H54 (cell line): Measurements from ENCODE around the gene TENT5C.

Experiments used
- DNase-seq: peaks from one replicate; pipeline ENCODE4 v3.0.0; 2011; ENCODE audit warnings: low spot score, mixed read lengths; ENCODE audit not compliant: insufficient read length
- FAIRE-seq: peaks from 3 replicates; lab custom pipeline; 2011; peaks lifted over from hg19 to GRCh38; lab: Jason Lieb, UNC
- POLR2A ChIP-seq: IDR thresholded peaks from 2 replicates; pipeline ENCODE4 v1.6.1; 2011; ENCODE audit warnings: low read depth, mild to moderate bottlenecking, low read length

TENT5C gene

DNA sequence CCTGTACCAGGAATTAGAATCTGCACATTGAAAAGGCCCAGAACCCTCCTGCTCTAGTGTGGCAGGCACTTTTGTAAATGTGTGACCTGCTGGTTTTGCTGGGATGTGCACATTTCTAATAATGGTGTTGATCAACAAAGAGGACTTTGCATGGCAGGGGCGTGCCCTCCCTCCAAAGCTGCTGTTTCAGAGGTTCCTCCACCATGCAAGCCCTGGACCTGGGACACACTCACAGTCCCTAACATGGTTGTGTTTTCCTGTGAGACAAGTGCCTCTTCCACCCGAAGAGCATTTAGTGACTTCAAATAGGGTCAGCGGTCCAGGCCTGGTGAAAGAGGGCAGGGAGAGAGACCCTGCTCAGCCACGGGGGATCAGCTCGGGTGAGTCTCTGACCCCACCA is 28.1 kb downstream of the TENT5C start:
- no peak for TF ChIP-seq POLR2A
- no peak for FAIRE-seq
- no peak for DNase-seq

DNA sequence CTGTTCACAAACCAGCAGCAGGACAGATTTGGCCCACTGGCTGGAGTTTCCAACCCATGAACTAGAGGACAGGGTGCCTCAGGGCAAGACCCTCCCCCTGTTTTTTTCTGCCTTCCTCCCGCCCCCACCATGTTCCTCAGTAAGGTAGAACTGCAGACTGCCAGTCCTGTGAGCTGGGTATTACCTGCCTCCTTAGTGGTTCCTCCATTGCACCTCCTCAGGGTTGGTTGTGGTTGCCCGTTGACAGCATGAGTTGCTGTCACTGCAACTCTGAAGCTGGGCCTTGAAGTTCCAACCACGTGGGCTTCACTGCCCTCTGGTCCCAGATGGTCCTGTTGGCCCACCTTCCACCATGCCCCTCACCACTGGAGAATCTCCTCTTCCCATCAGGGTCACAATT is 28.8 kb downstream of the TENT5C start:
- FAIRE-seq (no peak), DNase-seq (no peak)
- no peak for TF ChIP-seq POLR2A

DNA sequence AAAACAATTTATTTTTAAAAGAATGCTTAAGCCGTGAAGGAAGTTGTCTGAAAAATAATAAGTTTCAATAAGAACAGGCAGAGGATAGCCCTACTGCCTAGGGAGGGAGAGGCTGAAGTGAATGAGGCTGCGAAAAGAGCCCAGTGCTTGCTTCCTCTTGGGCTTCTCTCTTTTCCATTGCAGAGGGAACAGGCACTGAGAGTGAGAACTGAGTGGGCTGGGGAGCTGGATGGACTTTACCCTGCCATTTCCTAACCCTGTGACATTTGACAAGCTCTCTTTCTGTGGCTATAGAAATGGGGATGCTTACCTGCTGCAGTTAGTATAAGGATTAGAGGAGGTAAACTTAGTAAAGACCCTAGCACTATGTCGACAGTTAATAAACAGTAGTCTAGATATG is 30.0 kb downstream of the TENT5C start:
- DNase-seq (no peak), FAIRE-seq (no peak)
- TF ChIP-seq POLR2A: no peak

DNA sequence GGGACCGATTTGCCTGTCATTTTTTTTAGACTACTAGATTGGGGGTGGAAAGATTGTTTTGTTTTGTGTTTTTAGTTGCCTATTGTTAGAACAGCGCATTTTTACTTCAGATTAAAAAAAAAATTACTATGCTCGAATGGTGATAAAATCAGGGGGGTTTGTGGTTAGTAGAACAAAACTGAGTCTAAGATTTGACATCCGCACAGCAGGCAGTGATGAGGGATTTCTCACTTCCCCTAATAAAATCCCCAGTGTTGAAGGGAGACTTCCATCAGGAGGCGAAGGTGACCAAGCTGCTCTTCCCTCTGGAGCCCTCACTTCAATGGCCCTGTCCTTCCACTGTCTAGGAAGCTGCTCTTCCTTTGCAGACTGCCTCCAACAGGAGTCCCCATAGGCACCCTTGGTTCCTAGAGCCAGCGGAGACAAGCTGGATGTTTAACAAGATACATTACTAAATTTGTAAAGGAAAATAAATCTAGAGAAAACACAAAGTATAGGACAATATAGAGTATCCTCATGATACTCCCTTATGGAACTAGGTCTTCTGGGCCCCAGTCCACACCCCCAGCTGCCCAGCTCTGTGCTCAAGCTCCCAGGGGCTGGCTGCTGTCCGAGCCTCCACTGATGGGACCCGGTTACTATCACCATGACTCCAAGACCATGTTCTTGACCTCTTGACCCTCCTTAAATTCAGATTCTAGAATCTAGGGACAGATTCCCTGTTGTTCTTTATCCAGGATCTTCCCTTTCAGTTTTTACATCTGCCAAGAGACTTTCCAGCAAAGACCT is 31.0 kb downstream of the TENT5C start:
- DNase-seq (no peak), FAIRE-seq (no peak)
- no peak for TF ChIP-seq POLR2A

DNA sequence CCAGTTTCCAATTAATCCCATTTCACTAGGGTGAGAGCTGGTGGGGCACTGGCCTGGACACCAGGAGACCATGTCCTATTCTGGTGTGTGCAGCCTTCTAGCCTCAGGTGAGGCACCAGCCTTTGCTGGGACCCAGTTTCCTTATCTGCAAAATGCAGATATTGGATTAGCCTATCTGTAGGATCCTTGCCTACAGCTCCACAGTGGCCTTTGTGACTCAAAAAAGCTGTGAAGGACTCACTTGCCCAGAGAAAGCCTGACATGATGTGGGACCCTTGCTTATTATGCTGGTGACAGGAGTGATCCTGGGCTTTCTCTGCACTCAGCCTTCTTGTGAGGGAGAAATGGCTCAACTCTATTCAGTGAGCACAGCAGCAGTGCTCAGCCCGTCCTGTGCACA is 32.3 kb downstream of the TENT5C start:
- TF ChIP-seq POLR2A: no peak
- no peak for FAIRE-seq
- no peak for DNase-seq

DNA sequence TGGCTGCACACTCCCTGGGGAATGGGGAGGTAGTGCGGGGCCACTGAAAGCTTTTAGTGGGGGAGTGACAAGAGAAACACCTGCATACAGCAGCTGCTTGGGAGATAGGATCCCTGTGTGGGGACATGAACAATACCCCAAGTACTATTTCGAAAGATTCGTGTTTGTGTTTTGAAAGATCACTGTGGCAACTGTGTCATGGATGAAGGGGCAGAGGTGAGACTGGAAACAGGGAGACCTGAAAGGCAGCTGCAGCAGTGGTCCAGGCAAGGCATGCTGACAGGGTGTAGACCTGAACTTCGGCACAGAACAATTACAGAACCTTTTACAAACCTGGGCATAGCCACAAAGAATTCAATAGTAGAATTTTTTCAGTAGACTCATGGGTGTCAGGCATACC is 32.9 kb downstream of the TENT5C start:
- no peak for TF ChIP-seq POLR2A
- DNase-seq: no peak
- no peak for FAIRE-seq

DNA sequence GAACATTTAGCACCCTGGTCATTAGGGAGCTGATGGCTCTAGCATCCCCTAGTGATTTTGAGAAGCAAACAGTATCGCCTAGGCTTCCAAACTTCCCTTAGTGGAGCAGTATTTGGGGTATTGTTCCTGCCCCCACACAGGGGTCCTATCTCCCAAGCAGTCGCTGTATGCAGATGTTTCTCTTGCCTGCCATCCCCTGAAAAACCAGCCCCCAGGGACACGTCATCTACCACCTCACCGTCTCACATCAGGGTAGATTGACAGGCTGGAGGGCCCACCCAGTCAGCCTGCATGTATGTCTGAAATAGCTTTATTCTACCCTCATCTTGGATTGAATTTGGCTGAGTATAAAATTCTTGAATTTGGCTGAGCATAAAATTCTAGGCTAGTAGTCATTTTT is 33.9 kb downstream of the TENT5C start:
- FAIRE-seq: no peak
- TF ChIP-seq POLR2A: no peak

DNA sequence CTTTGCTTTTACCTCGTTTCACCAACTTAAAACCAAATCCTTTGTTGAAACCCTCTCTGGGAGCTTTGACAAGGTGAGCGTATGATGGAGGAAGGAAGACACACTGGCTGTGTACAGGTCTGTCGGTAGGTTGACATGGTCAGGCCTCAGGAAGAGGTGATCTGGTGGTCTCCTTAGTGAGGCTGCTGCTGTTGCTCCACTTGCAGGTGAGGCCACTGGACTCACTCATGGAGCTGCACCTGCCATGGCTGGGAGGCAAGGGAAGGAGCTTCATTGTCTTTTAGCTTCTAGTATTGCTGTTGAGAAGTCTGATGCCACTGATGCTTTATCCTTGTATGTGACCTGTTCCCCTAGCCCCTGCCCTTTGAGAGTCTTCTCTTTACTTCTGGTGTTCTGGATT is 35.7 kb downstream of the TENT5C start:
- TF ChIP-seq POLR2A: no peak
- no peak for FAIRE-seq
- DNase-seq: no peak

More for the DNA sequence above, 33.9 kb downstream of the TENT5C start:
- DNase-seq: no peak

DNA sequence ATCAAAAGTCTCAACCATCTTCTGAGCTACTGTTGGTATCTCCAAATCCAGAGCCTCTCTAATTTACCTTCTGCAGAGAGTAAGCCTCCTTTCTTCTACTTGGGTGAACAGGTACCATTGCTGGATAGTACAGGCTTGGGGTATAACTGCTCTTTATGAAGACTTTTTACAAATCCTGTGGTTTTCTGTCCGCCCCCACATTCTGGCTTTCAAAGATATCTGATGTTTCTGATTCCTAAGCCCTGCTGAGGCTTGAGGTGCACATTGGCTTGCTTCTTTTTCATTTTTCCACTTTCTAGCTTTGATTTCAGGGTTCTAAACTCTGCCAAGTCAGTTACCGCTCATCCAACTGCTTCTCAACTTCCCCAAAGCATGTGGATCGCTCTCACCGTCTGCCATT is 37.1 kb downstream of the TENT5C start:
- no peak for TF ChIP-seq POLR2A
- no peak for DNase-seq
- no peak for FAIRE-seq

DNA sequence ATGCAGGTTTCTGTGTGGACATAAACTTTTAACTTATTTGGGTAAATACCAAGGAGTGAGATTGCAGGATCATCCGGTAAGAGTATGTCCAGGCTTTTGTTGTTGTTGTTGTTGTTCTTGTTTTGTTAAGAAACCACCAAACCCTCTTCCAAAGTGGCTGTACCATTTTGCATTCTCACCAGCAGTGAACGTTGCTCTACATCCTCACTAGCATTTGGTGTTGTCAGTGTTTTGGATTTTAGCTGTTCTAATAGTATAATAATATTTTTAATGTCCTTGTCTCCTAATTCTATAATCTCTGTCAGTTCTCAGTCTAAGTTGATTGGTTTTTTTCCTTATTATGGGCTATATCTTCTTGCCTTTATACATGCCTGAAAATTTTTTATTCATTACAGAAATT is 37.8 kb downstream of the TENT5C start:
- TF ChIP-seq POLR2A: no peak
- no peak for DNase-seq
- no peak for FAIRE-seq

DNA sequence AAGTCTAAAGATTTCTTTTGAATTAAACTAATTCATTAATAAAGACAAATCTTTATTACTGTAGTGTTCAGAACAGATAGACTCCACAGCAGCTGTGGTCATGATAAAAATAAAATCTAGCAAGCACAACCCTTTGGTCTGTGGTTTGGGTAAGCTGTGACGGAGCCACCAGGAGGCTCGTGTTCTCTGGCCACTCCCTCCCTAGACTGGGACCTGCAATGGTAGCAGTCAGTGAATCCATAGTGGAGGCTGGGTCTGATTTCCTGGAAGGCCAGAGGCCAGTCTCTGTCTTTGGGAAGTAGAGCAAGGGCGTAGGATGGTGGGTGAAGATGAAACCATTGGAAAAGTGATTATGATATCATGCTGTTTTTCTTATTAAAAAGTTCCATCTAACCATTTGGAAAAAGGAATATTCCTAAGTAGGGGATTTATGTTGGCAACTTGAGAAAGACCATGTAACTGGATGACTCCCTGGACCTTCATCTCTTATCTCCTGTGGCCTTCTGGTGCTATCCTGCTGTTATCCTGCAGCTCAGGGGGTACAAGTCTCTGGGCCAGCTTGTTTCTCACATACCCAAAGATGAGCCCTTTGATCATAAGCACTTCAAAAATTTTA is 39.0 kb downstream of the TENT5C start:
- no peak for TF ChIP-seq POLR2A
- no peak for DNase-seq

DNA sequence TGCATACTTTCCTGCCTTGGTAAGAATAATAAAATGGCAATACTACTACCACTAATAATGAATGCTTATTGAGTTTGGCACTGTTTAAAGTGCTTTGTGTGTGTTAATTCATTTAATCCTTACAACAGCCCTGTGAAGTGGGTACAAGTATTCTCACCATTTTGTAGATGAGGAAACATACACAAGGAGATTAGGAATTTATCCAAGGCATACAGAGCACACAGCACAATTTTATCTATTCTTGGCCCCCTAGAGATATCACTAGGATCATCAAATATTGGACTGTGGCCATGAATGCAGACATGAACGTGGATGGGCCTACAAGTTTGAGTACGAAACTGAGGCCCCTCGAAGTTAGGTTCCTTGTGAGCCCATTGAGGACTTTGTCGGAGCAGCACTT is 39.5 kb downstream of the TENT5C start:
- DNase-seq: no peak
- no peak for TF ChIP-seq POLR2A
- FAIRE-seq: no peak

More for the DNA sequence above, 39.0 kb downstream of the TENT5C start:
- FAIRE-seq: no peak

DNA sequence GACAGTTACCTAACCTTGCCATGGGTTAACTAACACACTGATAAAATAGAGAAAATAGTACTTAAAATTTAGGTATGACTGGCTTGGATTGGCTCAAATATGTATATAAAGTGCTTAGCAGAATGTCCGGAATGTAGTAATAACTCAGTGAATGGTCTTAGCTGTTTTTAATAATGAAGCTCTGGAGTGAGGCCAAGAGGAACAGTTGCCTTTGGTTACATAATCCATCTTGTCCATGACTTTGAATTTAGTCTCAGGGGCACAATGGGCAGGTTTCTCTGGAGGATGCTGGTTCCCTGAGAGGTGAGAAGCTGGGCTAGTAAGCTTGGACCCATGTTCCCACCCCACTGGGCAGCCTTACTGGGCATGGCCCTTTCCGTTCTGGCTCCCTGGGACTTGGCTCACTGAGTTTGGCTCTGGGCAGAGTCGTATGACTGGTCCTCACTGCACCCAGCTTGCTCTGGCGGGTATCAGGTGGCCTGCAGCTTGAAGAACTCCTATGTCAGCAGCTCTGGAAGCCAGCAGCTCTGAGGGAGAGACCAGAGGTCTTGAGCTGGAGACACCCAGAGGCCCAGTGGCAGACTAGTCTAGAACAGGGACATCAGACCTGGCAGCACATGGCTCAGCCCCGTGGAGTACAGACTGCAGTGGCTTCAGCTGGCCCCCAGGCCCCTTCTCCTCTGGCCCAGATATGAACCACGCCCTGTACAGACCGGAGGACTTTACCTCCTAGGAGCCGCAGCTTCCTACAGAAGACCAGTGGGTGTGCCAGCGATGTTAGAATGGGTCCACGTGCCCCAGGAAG is 40.4 kb downstream of the TENT5C start:
- DNase-seq: no peak
- TF ChIP-seq POLR2A: no peak
- FAIRE-seq: no peak

DNA sequence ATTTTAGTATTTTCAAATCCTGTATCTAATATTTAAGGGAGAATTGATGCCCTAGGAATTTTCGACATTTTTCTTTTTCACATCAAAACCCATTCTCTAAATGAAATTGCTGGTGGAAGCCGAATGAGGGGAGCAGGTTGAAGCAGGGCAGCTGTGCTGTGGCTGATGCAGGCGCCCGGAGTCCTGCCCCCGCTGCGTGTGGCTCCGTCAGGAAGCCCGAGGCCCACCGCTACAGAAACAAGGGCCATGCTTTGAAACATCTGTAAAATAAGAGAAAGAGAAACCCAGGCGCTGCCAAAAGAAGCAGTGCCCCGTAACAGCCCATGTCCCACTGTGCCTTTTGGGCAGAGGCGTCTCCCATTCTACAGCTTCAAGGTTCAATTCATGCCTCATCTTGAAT is 41.1 kb downstream of the TENT5C start:
- no peak for DNase-seq
- FAIRE-seq: no peak
- TF ChIP-seq POLR2A: no peak

DNA sequence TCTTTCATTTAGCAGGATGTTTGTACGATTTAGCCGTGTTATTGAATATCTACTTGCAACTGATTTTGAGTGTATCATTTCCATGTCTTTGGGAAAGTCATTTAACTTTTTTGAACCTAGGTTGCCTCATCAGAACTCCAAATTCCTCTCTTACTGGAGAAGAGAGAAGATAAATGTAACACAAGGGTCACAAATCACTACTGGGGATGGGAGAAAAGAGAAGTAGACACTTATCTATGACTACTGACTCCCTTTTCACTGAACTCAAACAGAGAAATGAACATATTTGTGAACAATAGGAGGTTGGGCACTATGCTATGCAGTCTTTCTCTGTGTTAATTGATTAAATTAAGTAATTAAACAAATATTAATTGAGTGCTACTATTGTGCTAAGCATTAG is 42.2 kb downstream of the TENT5C start:
- no peak for FAIRE-seq
- TF ChIP-seq POLR2A: no peak
- DNase-seq: no peak
